ENCODE data around the gene TSC1.

TSC1 gene

DNA sequence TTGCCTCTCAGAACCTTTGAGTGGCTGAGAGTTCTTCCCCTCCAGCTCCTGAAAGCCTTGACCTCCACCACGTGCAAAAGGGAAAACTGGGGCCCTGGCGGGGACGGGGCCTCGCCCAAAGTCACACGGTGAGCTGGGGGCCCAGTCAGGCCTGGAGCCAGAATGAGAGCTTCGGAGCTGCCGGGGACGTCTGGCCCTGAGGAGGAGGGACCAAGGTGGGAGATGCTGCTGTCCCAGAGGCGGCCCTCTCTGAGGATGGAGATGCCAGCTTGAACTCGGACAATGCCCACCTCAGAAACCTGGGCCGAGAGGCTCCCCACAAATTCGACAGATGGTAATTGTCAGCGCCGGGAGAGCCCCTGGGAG, 67.0 kb downstream of the TSC1 start:
- H3K27me3 Mint-ChIP-seq = no peaks in the 10 kb centered on the region
- peaks cover 17% of the 10 kb centered on the region for H3K4me1 Mint-ChIP-seq
- H3K36me3 Mint-ChIP-seq (ENCODE audit: insufficient read depth) = peaks cover 16% of the 10 kb centered on the region
- ATAC-seq (replicated peaks; ENCODE audit: extremely low read depth, poor library complexity, severe bottlenecking) (no peak), DNase-seq (ENCODE audit: low spot score in 2 of 2) (no peak)
- H3K9me3 Mint-ChIP-seq = no peaks in the 10 kb centered on the region
- H3K4me3 Mint-ChIP-seq = peak overlapping the region; percentile 80
- H3K27ac Mint-ChIP-seq (ENCODE audit: low read depth) = peak overlapping the region; percentile 87

- Mint-ChIP-seq H3K4me1 (peaks cover 17% of the 10 kb centered on the region), H3K27me3 (no peaks in the 10 kb centered on the region), H3K9me3 (no peaks in the 10 kb centered on the region), H3K36me3 (ENCODE audit: insufficient read depth) (peaks cover 13% of the 10 kb centered on the region), H3K4me3 (peak overlapping the region; percentile 80), H3K27ac (ENCODE audit: low read depth) (no peak overlapping the region)
- DNase-seq (ENCODE audit: low spot score in 2 of 2) = no peak
- no peak for ATAC-seq (replicated peaks; ENCODE audit: extremely low read depth, poor library complexity, severe bottlenecking)
Measured at GRCh38 chr9:132876849-132877248, 67.6 kb downstream of the TSC1 start.

GRCh38 chr9:132875159-132875558, 69.3 kb downstream of the TSC1 start:
- Mint-ChIP-seq H3K27me3 (no peaks in the 10 kb centered on the region), H3K4me1 (peaks cover 15% of the 10 kb centered on the region), H3K4me3 (no peak overlapping the region), H3K27ac (ENCODE audit: low read depth) (no peak overlapping the region), H3K36me3 (ENCODE audit: insufficient read depth) (peaks cover 11% of the 10 kb centered on the region), H3K9me3 (no peaks in the 10 kb centered on the region)
- no peak for DNase-seq (ENCODE audit: low spot score in 2 of 2)
- no peak for ATAC-seq (replicated peaks; ENCODE audit: extremely low read depth, poor library complexity, severe bottlenecking)

DNA sequence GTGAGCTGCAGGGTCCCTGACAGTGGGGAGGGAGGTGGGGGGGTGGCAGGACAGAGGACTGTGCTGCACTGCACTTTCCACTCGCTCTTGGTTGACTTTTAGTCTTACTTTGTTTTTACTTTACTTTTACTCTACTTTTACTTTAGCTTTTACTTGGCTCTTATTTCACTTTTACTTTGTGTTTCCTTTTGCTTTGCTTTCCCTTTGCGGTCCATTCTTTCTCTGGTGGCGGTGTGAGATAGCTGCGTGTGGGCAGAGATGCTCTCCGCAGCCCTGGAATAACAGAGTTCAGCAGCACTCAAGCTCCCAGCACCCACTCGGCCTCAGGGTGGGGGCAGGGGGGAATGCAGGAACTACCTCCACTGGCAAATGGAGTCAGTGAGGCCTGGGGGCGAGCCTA, 71.0 kb downstream of the TSC1 start:
- ATAC-seq (replicated peaks; ENCODE audit: extremely low read depth, poor library complexity, severe bottlenecking) (no peak), DNase-seq (ENCODE audit: low spot score in 2 of 2) (no peak)
- no peaks in the 10 kb centered on the region for H3K27me3 Mint-ChIP-seq
- no peak overlapping the region for H3K27ac Mint-ChIP-seq (ENCODE audit: low read depth)
- no peaks in the 10 kb centered on the region for H3K4me1 Mint-ChIP-seq
- H3K36me3 Mint-ChIP-seq (ENCODE audit: insufficient read depth) = peaks cover 8% of the 10 kb centered on the region
- H3K4me3 Mint-ChIP-seq = peak overlapping the region; percentile 22
- no peaks in the 10 kb centered on the region for H3K9me3 Mint-ChIP-seq

DNA sequence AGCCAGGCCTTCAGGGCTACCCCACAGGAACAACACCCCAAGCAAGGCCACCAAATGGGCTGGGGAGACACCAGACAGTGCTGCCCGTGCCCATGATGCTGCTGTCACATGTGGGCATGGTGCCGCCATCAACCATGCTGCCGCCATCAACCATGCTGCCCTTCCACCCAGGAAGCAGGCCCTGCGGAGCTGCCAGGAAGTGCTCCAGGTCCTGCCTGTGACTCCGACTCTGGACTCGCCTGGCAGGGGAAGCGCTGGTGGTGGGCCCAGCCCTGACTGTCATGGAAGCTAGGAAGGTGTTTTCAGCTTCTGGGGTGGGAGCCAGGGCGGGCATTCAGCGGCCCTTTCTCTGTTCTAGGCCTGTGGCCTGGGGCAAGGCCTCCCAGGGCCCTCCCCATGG, 75.2 kb downstream of the TSC1 start:
- Mint-ChIP-seq H3K9me3 (no peaks in the 10 kb centered on the region), H3K4me3 (no peak overlapping the region), H3K27me3 (no peaks in the 10 kb centered on the region), H3K4me1 (no peaks in the 10 kb centered on the region), H3K27ac (ENCODE audit: low read depth) (no peak overlapping the region), H3K36me3 (ENCODE audit: insufficient read depth) (peaks cover 2% of the 10 kb centered on the region)
- ATAC-seq (replicated peaks; ENCODE audit: extremely low read depth, poor library complexity, severe bottlenecking) (no peak), DNase-seq (ENCODE audit: low spot score in 2 of 2) (no peak)

DNA sequence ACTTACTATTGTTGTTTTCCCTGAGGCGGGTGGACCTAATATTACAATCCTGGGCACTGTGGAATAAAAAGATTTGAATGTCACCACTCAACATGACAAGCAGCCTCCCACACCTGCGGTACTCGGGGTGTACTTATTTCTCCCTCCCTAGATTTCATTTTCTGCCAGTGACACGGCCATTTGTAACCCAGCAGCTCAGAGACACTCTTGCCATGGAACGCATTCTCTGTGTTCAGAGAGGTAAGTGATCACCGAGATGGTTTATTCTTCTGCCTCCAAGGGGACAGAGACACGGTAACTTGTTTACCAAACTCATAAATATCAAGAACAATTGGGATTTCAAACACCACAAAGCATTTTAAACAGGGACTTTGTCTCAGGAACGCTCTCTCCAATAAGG, 77.5 kb downstream of the TSC1 start:
- Mint-ChIP-seq H3K27me3 (peaks cover 11% of the 10 kb centered on the region), H3K27ac (ENCODE audit: low read depth) (no peak overlapping the region), H3K4me3 (no peak overlapping the region), H3K36me3 (ENCODE audit: insufficient read depth) (peaks cover 1% of the 10 kb centered on the region), H3K4me1 (no peaks in the 10 kb centered on the region), H3K9me3 (no peaks in the 10 kb centered on the region)
- no peak for DNase-seq (ENCODE audit: low spot score in 2 of 2)
- ATAC-seq (replicated peaks; ENCODE audit: extremely low read depth, poor library complexity, severe bottlenecking) = no peak

GRCh38 chr9:132864691-132865090, 79.7 kb downstream of the TSC1 start:
- H3K4me1 Mint-ChIP-seq = no peaks in the 10 kb centered on the region
- DNase-seq (ENCODE audit: low spot score in 2 of 2) (no peak), ATAC-seq (replicated peaks; ENCODE audit: extremely low read depth, poor library complexity, severe bottlenecking) (no peak)
- H3K36me3 Mint-ChIP-seq (ENCODE audit: insufficient read depth) = peaks cover 1% of the 10 kb centered on the region
- no peak overlapping the region for H3K27ac Mint-ChIP-seq (ENCODE audit: low read depth)
- peaks cover 24% of the 10 kb centered on the region for H3K27me3 Mint-ChIP-seq
- no peaks in the 10 kb centered on the region for H3K9me3 Mint-ChIP-seq
- no peak overlapping the region for H3K4me3 Mint-ChIP-seq

DNA sequence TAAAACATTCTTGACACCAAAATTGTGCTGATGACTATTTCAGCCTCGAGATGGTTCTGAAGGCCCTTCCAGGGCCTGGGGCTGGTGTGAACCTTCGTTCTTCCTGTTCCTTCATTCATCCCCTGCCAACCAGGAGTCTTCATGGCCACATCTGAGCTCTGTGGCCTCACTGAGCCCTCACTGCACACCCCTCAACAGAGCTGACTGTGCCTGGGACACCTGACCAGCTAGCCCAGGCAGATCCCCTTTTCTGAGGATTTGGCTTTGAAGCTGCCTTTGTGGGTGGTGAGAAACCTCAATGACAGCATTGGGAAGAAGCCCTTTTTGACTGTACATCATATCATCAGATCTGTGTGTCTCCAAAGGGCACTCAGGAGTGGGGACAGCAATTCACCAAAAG, 80.1 kb downstream of the TSC1 start:
- H3K27me3 Mint-ChIP-seq = peaks cover 27% of the 10 kb centered on the region
- H3K27ac Mint-ChIP-seq (ENCODE audit: low read depth) = no peak overlapping the region
- H3K9me3 Mint-ChIP-seq = no peaks in the 10 kb centered on the region
- H3K4me3 Mint-ChIP-seq = no peak overlapping the region
- ATAC-seq (replicated peaks; ENCODE audit: extremely low read depth, poor library complexity, severe bottlenecking) = no peak
- DNase-seq (ENCODE audit: low spot score in 2 of 2) = no peak
- H3K4me1 Mint-ChIP-seq = no peaks in the 10 kb centered on the region
- H3K36me3 Mint-ChIP-seq (ENCODE audit: insufficient read depth) = peaks cover 1% of the 10 kb centered on the region

DNA sequence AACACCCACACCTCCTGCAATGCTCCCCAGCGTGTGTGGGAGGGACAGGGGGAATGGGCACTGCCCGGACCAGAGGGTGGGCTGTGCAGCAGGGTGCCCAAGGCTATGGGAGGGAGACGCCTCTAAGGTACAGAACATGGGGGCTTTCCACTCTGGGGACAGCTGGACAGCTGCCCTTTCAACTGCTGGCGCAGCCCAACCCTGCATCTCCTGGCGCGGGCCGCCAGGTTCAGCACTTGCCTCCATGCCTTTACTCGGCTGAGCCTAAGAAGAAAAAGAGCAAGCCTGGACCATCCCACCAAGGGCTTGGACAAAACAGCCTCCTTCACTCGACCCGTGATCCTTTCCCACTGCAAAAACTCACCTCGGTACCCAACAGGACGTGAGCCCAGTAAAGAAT, 81.3 kb downstream of the TSC1 start:
- ATAC-seq (replicated peaks; ENCODE audit: extremely low read depth, poor library complexity, severe bottlenecking) = no peak
- Mint-ChIP-seq H3K4me3 (no peak overlapping the region), H3K4me1 (no peaks in the 10 kb centered on the region), H3K27me3 (peaks cover 39% of the 10 kb centered on the region), H3K9me3 (no peaks in the 10 kb centered on the region), H3K36me3 (ENCODE audit: insufficient read depth) (no peaks in the 10 kb centered on the region), H3K27ac (ENCODE audit: low read depth) (no peak overlapping the region)
- DNase-seq (ENCODE audit: low spot score in 2 of 2) = no peak

DNA sequence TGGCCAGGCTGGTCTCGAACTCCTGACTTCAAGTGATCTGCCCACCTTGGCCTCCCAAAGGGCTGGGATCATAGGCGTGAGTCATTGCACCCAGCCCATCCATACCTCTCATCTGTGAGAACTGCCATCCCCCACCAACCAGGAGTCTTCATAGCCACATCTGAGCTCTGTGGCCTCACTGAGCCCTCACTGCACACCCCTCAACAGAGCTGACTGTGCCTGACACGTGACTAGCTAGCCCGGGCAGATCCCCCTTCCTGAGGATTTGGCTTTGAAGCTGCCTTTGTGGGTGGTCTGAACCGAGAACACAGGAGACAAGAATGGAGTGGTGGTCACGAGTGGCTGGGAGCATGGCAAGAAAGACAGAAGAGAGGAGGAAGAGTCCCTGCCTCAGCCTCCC, 81.9 kb downstream of the TSC1 start:
- no peak for ATAC-seq (replicated peaks; ENCODE audit: extremely low read depth, poor library complexity, severe bottlenecking)

GRCh38 chr9:132861666-132862065, 82.8 kb downstream of the TSC1 start:
- Mint-ChIP-seq H3K4me1 (no peaks in the 10 kb centered on the region), H3K4me3 (no peak overlapping the region), H3K27me3 (peaks cover 40% of the 10 kb centered on the region), H3K27ac (ENCODE audit: low read depth) (no peak overlapping the region), H3K36me3 (ENCODE audit: insufficient read depth) (no peaks in the 10 kb centered on the region), H3K9me3 (no peaks in the 10 kb centered on the region)
- DNase-seq (ENCODE audit: low spot score in 2 of 2) (no peak), ATAC-seq (replicated peaks; ENCODE audit: extremely low read depth, poor library complexity, severe bottlenecking) (no peak)

More for the DNA sequence above, 81.9 kb downstream of the TSC1 start:
- Mint-ChIP-seq H3K36me3 (ENCODE audit: insufficient read depth) (no peaks in the 10 kb centered on the region), H3K4me1 (no peaks in the 10 kb centered on the region), H3K9me3 (no peaks in the 10 kb centered on the region), H3K4me3 (no peak overlapping the region), H3K27ac (ENCODE audit: low read depth) (no peak overlapping the region), H3K27me3 (peaks cover 40% of the 10 kb centered on the region)
- DNase-seq (ENCODE audit: low spot score in 2 of 2) = no peak

DNA sequence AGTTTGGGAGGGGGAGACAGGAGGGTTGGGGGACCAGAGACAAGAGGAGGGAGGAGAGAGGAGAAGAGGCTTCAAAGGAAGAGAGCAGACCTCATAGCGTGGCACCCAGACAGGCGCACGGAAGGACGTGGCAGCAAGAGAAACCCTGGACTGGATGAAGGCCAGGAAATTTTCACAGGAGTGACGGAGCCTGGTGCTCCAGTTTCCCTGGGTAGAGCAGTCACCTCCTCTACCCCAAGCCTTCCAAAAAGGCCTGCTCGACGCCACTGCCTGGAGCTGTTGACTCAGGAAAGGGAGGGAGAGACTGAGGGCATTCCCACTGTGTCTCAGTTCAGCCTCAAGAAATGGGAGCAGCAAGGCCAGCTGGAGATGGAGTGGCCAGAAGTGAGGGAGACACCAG, 85.7 kb downstream of the TSC1 start:
- Mint-ChIP-seq H3K4me3 (no peak overlapping the region), H3K36me3 (ENCODE audit: insufficient read depth) (no peaks in the 10 kb centered on the region), H3K27ac (ENCODE audit: low read depth) (no peak overlapping the region), H3K4me1 (peaks cover 6% of the 10 kb centered on the region), H3K9me3 (no peaks in the 10 kb centered on the region), H3K27me3 (peaks cover 52% of the 10 kb centered on the region)
- ATAC-seq (replicated peaks; ENCODE audit: extremely low read depth, poor library complexity, severe bottlenecking) (no peak), DNase-seq (ENCODE audit: low spot score in 2 of 2) (no peak)

GRCh38 chr9:132857616-132858342, 86.6 kb downstream of the TSC1 start:
- Mint-ChIP-seq H3K27me3 (peaks cover 49% of the 10 kb centered on the region), H3K4me3 (no peak overlapping the region), H3K4me1 (peaks cover 6% of the 10 kb centered on the region), H3K9me3 (no peaks in the 10 kb centered on the region), H3K36me3 (ENCODE audit: insufficient read depth) (no peaks in the 10 kb centered on the region), H3K27ac (ENCODE audit: low read depth) (no peak overlapping the region)
- ATAC-seq (replicated peaks; ENCODE audit: extremely low read depth, poor library complexity, severe bottlenecking) (no peak), DNase-seq (ENCODE audit: low spot score in 2 of 2) (no peak)

All from central memory CD8-positive, alpha-beta T cell (primary cell).